GM23338 (cell line): ENCODE results near the gene DAPK3. TPM values are rescaled to one million over a fixed set of nuclear protein-coding genes. Genes with fewer than 3 reads are reported as not detected.
"Not testable (repeated sequence)": the region's sequence is repeated elsewhere in the genome, so short reads cannot be mapped to it uniquely, and the experiment has no call there.

Experiments used
- ATAC-seq: fragments of 200-7000 bp; cut with Tn5 transposase; 3 replicates; pipeline ENCODE4 v1.9.1; 2020
- DNase-seq: peaks from one replicate; pipeline ENCODE4 v3.0.0-alpha.2; 2015; ENCODE audit warnings: low spot score
- H2AFZ ChIP-seq: fragments of 200-600 bp; sonication (generic); 2 replicates; pipeline ENCODE4 v1.8.0; 2016; ENCODE audit warnings: antibody characterized with exemption, mild to moderate bottlenecking, moderate library complexity
- H3F3A ChIP-seq: fragments of 200-600 bp; sonication (generic); replicated peaks from 2 replicates; pipeline ENCODE4 v1.8.0; 2017; ENCODE audit warnings: antibody characterized with exemption, mixed run types, low read depth
- H3K27ac ChIP-seq: fragments of 200-600 bp; sonication (generic); 2 replicates; pipeline ENCODE4 v1.6.1; 2016; ENCODE audit warnings: low read depth
- H3K27me3 ChIP-seq: fragments of 200-600 bp; sonication (generic); 2 replicates; pipeline ENCODE4 v1.8.0; 2016; ENCODE audit warnings: mild to moderate bottlenecking, mixed run types, moderate library complexity; ENCODE audit not compliant: insufficient read depth
- H3K36me3 ChIP-seq: fragments of 200-600 bp; sonication (generic); 2 replicates; pipeline ENCODE4 v1.8.0; 2016; ENCODE audit warnings: mild to moderate bottlenecking; ENCODE audit not compliant: insufficient read depth
- H3K4me1 ChIP-seq: fragments of 200-600 bp; sonication (generic); 2 replicates; pipeline ENCODE4 v1.8.0; 2016; ENCODE audit warnings: mild to moderate bottlenecking, moderate library complexity; ENCODE audit not compliant: insufficient read depth
- H3K4me2 ChIP-seq: fragments of 200-600 bp; sonication (generic); 2 replicates; pipeline ENCODE4 v1.7.1; 2017; ENCODE audit warnings: mixed run types
- H3K4me3 ChIP-seq: fragments of 200-600 bp; sonication (generic); 2 replicates; pipeline ENCODE4 v1.6.1; 2016; ENCODE audit warnings: mixed run types
- H3K79me2 ChIP-seq: fragments of 200-600 bp; sonication (generic); replicated peaks from 2 replicates; pipeline ENCODE4 v1.8.0; 2017; ENCODE audit warnings: mild to moderate bottlenecking; ENCODE audit not compliant: insufficient read depth
- H3K9me2 ChIP-seq: fragments of 200-600 bp; sonication (generic); 2 replicates; pipeline ENCODE4 v1.8.0; 2017; ENCODE audit not compliant: insufficient read depth
- H4K20me1 ChIP-seq: fragments of 200-600 bp; sonication (generic); replicated peaks from 2 replicates; pipeline ENCODE4 v1.8.0; 2017; ENCODE audit warnings: mild to moderate bottlenecking; ENCODE audit not compliant: insufficient read depth
- H3K27ac Mint-ChIP-seq: 2 replicates; pipeline ENCODE4 v1.8.0; 2020; ENCODE audit warnings: inconsistent platforms, mild to moderate bottlenecking, moderate library complexity, mixed read lengths
- H3K27me3 Mint-ChIP-seq: 3 replicates; pipeline ENCODE4 v1.8.0; 2022; ENCODE audit warnings: low read depth, mild to moderate bottlenecking, moderate library complexity, mixed read lengths, inconsistent platforms; ENCODE audit not compliant: insufficient read depth, poor library complexity
- H3K36me3 Mint-ChIP-seq: 3 replicates; pipeline ENCODE4 v1.8.0; 2021; ENCODE audit warnings: low read depth, mild to moderate bottlenecking, inconsistent platforms, moderate library complexity, mixed read lengths
- H3K4me1 Mint-ChIP-seq: 3 replicates; pipeline ENCODE4 v1.8.0; 2020; ENCODE audit warnings: mild to moderate bottlenecking, inconsistent platforms, mixed read lengths
- H3K4me3 Mint-ChIP-seq: 3 replicates; pipeline ENCODE4 v1.8.0; 2021; ENCODE audit warnings: moderate library complexity, mild to moderate bottlenecking, inconsistent platforms, mixed read lengths
- H3K9me3 Mint-ChIP-seq: 3 replicates; pipeline ENCODE4 v1.8.0; 2020; ENCODE audit warnings: moderate library complexity, mild to moderate bottlenecking, inconsistent platforms, mixed read lengths
- CREB1 ChIP-seq: fragments of 250-450 bp; sonication (Bioruptor Pico); IDR thresholded peaks from 2 replicates; pipeline ENCODE4 v1.5.0; 2020; ENCODE audit warnings: low read depth, mild to moderate bottlenecking, moderate library complexity
- EZH2phosphoT487 ChIP-seq: fragments of 200-600 bp; sonication (generic); IDR thresholded peaks from one replicate; pipeline ENCODE4 v1.8.1; 2018; ENCODE audit warnings: antibody characterized with exemption; ENCODE audit not compliant: unreplicated experiment
- JUNB ChIP-seq: IDR thresholded peaks from one replicate; pipeline ENCODE4 v1.6.1; 2016; ENCODE audit warnings: antibody characterized with exemption; ENCODE audit not compliant: unreplicated experiment
- NANOG ChIP-seq: IDR thresholded peaks from 2 replicates; pipeline ENCODE4 v1.6.1; 2016; ENCODE audit warnings: antibody characterized with exemption, borderline replicate concordance
- POLR2AphosphoS5 ChIP-seq: IDR thresholded peaks from 2 replicates; pipeline ENCODE4 v1.6.1; 2016; ENCODE audit warnings: antibody characterized with exemption, low read depth
- STAT1 ChIP-seq: IDR thresholded peaks from one replicate; pipeline ENCODE4 v1.6.1; 2016; ENCODE audit warnings: antibody characterized with exemption; ENCODE audit not compliant: unreplicated experiment
- ZNF331 ChIP-seq: fragments of 250-450 bp; sonication (Bioruptor Pico); IDR thresholded peaks from 2 replicates; pipeline ENCODE4 v1.5.0; 2020; ENCODE audit warnings: low read depth, mild to moderate bottlenecking, moderate library complexity
- polyA plus RNA-seq: library from polyadenylated mRNA; unstranded; fragments of >200 nt; fragmentation: Nextera tagmentation; extraction: Ambion mirVana; gene quantifications from 2 replicates; pipeline ENCODE4 v1.2.1, GENCODE V29; 2016
- total RNA-seq: library from RNA; depleted of rRNA; stranded (reverse); fragments of >200 nt; shearing (Covaris generic); gene quantifications from 2 replicates; pipeline ENCODE4 v1.2.3, GENCODE V29; 2014
- TF ChIP-seq, protein P1 (sequence below), 2 experiments: fragments of 200-600 bp in 1 of 2; sonication (generic) in 1 of 2; conservative IDR thresholded peaks; 2 replicates each; pipeline versions ENCODE4 v1.5.1 to v1.6.1; 2016 to 2017; ENCODE audit warnings: antibody characterized with exemption in 2 of 2, low read depth in 2 of 2, mild to moderate bottlenecking in 2 of 2, moderate library complexity in 1 of 2
- TF ChIP-seq, protein P2 (sequence below): IDR thresholded peaks from 2 replicates; pipeline ENCODE4 v1.6.1; 2016; ENCODE audit warnings: antibody characterized with exemption

DAPK3 gene
- total and polyA plus RNA-seq, 2 experiments from 2014 or later = 32.1 to 95.6 TPM

DNA sequence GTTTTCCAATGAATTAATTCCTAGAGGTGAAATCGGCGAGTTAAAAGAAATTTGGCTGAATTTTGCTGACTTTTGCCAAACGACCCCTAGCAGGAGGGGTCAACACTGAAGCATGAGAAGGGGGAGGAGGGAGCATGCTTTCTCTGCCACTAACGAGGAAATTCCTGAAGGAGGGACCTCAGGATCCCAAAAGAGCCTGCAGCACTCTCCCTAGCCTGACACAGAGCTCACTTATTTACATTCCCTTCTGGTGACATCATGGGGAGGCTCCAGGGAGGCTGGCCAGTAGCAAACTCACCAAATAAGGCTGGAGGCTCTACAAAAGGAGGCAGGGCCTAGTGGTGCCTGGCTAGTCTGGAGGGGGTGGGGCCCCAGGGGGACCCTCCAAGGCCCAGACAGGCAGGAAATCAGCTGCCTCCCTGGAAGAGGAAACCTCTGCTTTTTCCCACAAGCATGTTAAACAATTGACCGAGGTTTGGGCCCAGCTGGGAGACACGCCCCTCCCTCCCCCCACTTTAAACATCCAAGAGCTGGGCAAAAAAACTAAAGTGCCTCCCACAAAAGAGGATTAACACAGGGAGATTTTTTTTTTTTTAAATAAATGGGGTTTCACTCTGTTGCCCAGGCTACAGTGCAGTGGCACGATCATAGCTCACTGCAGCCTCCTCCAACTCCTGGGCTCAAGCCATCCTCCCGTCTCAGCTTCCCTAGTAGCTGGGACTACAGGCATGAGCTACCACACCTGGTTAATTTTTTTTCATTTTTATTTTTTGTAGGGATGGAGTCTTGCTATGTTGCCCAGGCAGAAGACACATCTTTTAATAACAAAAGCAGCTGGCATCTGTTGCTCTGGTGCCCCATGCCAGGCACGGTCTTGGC lies 2.1 kb downstream of the DAPK3 start:
- Mint-ChIP-seq H3K36me3 (peaks cover 58% of the 10 kb centered on the region), H3K4me3 (peak overlapping the region; percentile 94), H3K9me3 (no peaks in the 10 kb centered on the region; the same call in 2 of the 3 replicates), H3K27ac (peak overlapping the region; percentile 96), H3K4me1 (peaks cover 28% of the 10 kb centered on the region), H3K27me3 (peaks cover 29% of the 10 kb centered on the region)
- ATAC-seq = peak; percentile 53
- peaks cover 9% of the 10 kb centered on the region; the same call in 1 of the 2 replicates for H3K36me3 ChIP-seq
- peak overlapping the region; percentile 93 for H3K27ac ChIP-seq
- DNase-seq = peak; percentile 97
- TF ChIP-seq CREB1 (CRISPR knock-in tag) = peak; percentile 85
- TF ChIP-seq, protein P1, sequence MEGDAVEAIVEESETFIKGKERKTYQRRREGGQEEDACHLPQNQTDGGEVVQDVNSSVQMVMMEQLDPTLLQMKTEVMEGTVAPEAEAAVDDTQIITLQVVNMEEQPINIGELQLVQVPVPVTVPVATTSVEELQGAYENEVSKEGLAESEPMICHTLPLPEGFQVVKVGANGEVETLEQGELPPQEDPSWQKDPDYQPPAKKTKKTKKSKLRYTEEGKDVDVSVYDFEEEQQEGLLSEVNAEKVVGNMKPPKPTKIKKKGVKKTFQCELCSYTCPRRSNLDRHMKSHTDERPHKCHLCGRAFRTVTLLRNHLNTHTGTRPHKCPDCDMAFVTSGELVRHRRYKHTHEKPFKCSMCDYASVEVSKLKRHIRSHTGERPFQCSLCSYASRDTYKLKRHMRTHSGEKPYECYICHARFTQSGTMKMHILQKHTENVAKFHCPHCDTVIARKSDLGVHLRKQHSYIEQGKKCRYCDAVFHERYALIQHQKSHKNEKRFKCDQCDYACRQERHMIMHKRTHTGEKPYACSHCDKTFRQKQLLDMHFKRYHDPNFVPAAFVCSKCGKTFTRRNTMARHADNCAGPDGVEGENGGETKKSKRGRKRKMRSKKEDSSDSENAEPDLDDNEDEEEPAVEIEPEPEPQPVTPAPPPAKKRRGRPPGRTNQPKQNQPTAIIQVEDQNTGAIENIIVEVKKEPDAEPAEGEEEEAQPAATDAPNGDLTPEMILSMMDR (conservative IDR thresholded peaks at IDR 0.05; ENCODE audit: low read depth in 2 of 2) = no peak
- H3K9me2 ChIP-seq = no peaks in the 10 kb centered on the region
- peaks cover 15% of the 10 kb centered on the region for H3K4me1 ChIP-seq
- peaks cover 50% of the 10 kb centered on the region for H3K79me2 ChIP-seq
- H3K4me2 ChIP-seq = peak overlapping the region; percentile 92; the same call in 1 of the 2 replicates
- peak overlapping the region; percentile 93; the same call in 1 of the 2 replicates for H3K4me3 ChIP-seq
- H2AFZ ChIP-seq = no peak overlapping the region
- no peaks in the 10 kb centered on the region for H3K27me3 ChIP-seq
- peaks cover 33% of the 10 kb centered on the region for H4K20me1 ChIP-seq
- peaks cover 40% of the 10 kb centered on the region for H3F3A ChIP-seq

DNA sequence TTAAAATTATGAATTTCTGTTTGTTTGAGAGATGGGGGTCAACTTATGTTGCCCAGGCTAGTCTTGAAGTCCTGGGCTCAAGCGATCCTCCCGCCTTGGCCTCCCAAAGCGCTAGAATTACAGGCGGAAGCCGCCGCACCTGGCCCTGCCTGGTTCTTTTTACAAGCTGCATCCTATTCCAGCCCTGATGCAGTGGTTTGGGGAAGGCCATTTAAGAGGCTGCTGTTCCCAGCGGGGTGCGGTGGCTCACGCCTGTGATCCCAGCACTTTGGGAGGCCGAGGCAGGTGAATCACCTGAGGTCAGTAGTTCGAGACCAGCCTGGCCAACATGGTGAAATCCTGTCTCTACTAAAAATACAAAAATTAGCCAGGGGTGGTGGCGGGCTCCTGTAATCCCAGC lies 2.9 kb downstream of the DAPK3 start:
- Mint-ChIP-seq H3K27ac (peak overlapping the region; percentile 96), H3K27me3 (peaks cover 29% of the 10 kb centered on the region), H3K4me1 (peaks cover 28% of the 10 kb centered on the region), H3K36me3 (peaks cover 66% of the 10 kb centered on the region)
- H3K79me2 ChIP-seq = peaks cover 50% of the 10 kb centered on the region
- peaks cover 15% of the 10 kb centered on the region for H3K4me1 ChIP-seq
- H3K9me2 ChIP-seq, DNase-seq, H2AFZ ChIP-seq, H3K4me3 Mint-ChIP-seq, ATAC-seq, H3K36me3 ChIP-seq, H3K9me3 Mint-ChIP-seq, H3K4me3 ChIP-seq, H3K27me3 ChIP-seq: not testable (repeated sequence)
- H3K27ac ChIP-seq = peak overlapping the region; percentile 89
- peaks cover 33% of the 10 kb centered on the region for H4K20me1 ChIP-seq
- H3F3A ChIP-seq = peaks cover 40% of the 10 kb centered on the region
- 0 out of 2 replicates have a peak overlapping the region, but pooled peaks have one; percentile 18 for H3K4me2 ChIP-seq

DNA sequence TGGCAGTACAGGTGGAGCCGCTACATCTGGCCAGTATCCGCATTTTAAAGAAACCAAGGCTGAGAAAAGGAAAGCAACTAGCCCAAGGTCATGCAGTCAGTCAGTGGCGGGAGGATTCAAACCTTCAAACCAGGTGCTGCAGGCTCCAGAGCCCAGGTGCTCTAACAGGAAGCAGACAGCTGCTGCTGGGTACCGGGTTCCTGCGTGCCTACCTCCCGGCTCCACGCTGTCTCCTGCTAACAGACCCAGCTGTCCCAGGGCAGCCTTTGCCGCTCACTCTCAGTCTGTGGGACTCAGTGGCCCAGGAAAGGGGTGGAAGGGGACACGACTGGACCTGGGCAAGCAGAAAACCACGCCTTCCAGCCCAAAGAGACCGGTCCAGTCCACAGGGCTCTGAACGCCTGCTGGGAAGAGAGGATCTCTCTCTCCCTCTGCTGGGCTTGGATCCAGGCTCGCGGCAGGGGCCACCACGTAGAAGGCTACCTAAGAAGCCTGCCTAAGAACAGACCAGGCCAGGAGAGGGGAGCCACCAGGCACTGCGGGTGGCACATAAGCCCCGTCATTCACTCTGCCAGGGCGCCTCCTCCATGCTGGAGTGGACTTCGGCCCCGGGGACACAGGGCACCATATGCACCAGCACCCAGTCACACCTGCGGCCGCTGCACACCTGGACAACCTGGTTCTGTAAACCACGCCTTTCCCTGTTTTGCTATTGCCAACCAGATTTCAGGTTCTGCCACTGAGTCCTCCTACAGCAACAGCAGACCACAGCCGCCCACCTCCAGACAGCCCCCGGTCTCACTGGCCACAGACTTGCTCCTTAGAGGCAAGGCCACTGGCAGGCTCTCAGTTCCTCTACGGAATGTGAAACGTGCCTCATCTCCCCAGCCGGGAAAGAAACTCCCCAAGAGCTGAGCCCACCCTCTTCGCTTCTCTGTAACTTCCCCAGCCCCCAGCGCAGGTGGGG lies 4.6 kb downstream of the DAPK3 start:
- ATAC-seq (no peak), DNase-seq (no peak)
- Histone ChIP-seq H3K27me3 (no peaks in the 10 kb centered on the region), H3K9me2 (no peaks in the 10 kb centered on the region), H3K36me3 (peaks cover 14% of the 10 kb centered on the region; the same call in 1 of the 2 replicates), H4K20me1 (peaks cover 33% of the 10 kb centered on the region), H3K79me2 (peaks cover 50% of the 10 kb centered on the region), H3K4me1 (peaks cover 15% of the 10 kb centered on the region), H3K27ac (peak overlapping the region; percentile 89), H3F3A (peaks cover 25% of the 10 kb centered on the region), H2AFZ (no peak overlapping the region), H3K4me2 (no peak overlapping the region), H3K4me3 (no peak overlapping the region)
- peaks cover 70% of the 10 kb centered on the region for H3K36me3 Mint-ChIP-seq
- peaks cover 28% of the 10 kb centered on the region for H3K4me1 Mint-ChIP-seq
- peak overlapping the region; percentile 94 for H3K27ac Mint-ChIP-seq
- peaks cover 27% of the 10 kb centered on the region for H3K27me3 Mint-ChIP-seq
- no peaks in the 10 kb centered on the region; the same call in 2 of the 3 replicates for H3K9me3 Mint-ChIP-seq
- no peak overlapping the region; the same call in 2 of the 3 replicates for H3K4me3 Mint-ChIP-seq
- TF ChIP-seq JUNB = no peak
- TF ChIP-seq, protein P1 (conservative IDR thresholded peaks at IDR 0.05; ENCODE audit: low read depth in 2 of 2) = no peak
- TF ChIP-seq EZH2phosphoT487 = no peak
- TF ChIP-seq ZNF331 = no peak
- no peak for TF ChIP-seq NANOG
- no peak for TF ChIP-seq POLR2AphosphoS5
- TF ChIP-seq STAT1 = no peak
- TF ChIP-seq, protein P2, sequence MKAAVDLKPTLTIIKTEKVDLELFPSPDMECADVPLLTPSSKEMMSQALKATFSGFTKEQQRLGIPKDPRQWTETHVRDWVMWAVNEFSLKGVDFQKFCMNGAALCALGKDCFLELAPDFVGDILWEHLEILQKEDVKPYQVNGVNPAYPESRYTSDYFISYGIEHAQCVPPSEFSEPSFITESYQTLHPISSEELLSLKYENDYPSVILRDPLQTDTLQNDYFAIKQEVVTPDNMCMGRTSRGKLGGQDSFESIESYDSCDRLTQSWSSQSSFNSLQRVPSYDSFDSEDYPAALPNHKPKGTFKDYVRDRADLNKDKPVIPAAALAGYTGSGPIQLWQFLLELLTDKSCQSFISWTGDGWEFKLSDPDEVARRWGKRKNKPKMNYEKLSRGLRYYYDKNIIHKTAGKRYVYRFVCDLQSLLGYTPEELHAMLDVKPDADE = no peak
